Measurements from ENCODE around the gene THUMPD3. TPM values are rescaled to one million over a fixed set of nuclear protein-coding genes. Genes with fewer than 3 reads are reported as not detected.

Gene THUMPD3
- total and polyA plus RNA-seq, 9 of the 15 experiments (the other 6 are each of a cell fraction or from before 2014, with no cell fraction given) = 58.3 to 132 (median 113) TPM

DNA sequence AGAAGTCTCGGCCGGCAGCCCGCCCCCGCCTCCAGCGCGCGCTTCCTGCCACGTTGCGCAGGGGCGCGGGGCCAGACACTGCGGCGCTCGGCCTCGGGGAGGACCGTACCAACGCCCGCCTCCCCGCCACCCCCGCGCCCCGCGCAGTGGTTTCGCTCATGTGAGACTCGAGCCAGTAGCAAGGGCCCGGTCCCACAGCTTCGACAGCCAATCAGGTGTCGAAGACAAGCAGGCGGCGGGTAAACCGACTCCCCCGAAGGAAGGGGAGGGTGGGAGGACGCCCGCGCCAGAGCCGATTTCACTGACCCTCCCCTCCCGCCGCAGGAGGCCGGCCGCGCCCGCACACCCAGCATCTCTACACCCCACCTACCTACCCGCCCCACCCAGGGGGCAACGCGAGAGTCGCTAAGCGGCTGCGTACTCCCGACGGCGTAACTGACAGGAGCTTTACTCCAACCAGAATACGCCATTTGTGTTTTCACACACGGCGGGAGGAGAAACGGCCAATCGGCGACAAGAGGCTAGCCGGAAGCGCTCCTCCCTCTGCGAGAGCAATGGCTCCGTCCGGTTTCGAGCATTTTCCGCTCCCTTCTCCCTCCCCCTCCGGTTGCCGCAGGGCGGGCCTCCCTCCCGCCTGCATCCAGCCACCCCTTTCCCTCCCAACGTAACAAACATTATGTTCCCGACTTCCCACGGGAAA, 33.9 kb downstream of the THUMPD3 start (continued):
- TF ChIP-seq BRD9 (IDR thresholded peaks at IDR 0.05; ENCODE audit: low read depth, partially characterized antibody) = peak; percentile 96
- 0 out of 2 replicates have a peak, but pooled peaks have one; percentile 38 for TF ChIP-seq ZFPM2 (CRISPR knock-in tag; IDR thresholded peaks at IDR 0.05)
- TF ChIP-seq XRCC5 (IDR thresholded peaks at IDR 0.05; ENCODE audit: low read depth, low read length) = peak; percentile 61; the same call in 1 of the 2 replicates
- TF ChIP-seq SMARCA4 (IDR thresholded peaks at IDR 0.05) = no peak
- TF ChIP-seq NEUROD1 (IDR thresholded peaks at IDR 0.05; ENCODE audit: borderline replicate concordance, low read depth, low read length, partially characterized antibody) = peak; percentile 83
- TF ChIP-seq PTTG1 (tag; IDR thresholded peaks at IDR 0.05; ENCODE audit: low read depth) = no peak
- TF ChIP-seq, protein P1, sequence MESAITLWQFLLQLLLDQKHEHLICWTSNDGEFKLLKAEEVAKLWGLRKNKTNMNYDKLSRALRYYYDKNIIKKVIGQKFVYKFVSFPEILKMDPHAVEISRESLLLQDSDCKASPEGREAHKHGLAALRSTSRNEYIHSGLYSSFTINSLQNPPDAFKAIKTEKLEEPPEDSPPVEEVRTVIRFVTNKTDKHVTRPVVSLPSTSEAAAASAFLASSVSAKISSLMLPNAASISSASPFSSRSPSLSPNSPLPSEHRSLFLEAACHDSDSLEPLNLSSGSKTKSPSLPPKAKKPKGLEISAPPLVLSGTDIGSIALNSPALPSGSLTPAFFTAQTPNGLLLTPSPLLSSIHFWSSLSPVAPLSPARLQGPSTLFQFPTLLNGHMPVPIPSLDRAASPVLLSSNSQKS (CRISPR knock-in tag; IDR thresholded peaks at IDR 0.05) = no peak
- TF ChIP-seq, protein P2, sequence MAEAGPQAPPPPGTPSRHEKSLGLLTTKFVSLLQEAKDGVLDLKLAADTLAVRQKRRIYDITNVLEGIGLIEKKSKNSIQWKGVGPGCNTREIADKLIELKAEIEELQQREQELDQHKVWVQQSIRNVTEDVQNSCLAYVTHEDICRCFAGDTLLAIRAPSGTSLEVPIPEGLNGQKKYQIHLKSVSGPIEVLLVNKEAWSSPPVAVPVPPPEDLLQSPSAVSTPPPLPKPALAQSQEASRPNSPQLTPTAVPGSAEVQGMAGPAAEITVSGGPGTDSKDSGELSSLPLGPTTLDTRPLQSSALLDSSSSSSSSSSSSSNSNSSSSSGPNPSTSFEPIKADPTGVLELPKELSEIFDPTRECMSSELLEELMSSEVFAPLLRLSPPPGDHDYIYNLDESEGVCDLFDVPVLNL (CRISPR knock-in tag; IDR thresholded peaks at IDR 0.05; ENCODE audit: low read depth) = peak; percentile 97
- TF ChIP-seq, protein P3, sequence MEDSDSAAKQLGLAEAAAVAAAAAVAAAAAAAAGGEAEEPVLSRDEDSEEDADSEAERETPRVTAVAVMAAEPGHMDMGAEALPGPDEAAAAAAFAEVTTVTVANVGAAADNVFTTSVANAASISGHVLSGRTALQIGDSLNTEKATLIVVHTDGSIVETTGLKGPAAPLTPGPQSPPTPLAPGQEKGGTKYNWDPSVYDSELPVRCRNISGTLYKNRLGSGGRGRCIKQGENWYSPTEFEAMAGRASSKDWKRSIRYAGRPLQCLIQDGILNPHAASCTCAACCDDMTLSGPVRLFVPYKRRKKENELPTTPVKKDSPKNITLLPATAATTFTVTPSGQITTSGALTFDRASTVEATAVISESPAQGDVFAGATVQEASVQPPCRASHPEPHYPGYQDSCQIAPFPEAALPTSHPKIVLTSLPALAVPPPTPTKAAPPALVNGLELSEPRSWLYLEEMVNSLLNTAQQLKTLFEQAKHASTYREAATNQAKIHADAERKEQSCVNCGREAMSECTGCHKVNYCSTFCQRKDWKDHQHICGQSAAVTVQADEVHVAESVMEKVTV (CRISPR knock-in tag; IDR thresholded peaks at IDR 0.05) = 0 out of 2 replicates have a peak, but pooled peaks have one; percentile 32
- TF ChIP-seq RBM22 (IDR thresholded peaks at IDR 0.05; ENCODE audit: low read depth, low read length, poor library complexity, severe bottlenecking) = peak; percentile 98
- TF ChIP-seq, protein P4, sequence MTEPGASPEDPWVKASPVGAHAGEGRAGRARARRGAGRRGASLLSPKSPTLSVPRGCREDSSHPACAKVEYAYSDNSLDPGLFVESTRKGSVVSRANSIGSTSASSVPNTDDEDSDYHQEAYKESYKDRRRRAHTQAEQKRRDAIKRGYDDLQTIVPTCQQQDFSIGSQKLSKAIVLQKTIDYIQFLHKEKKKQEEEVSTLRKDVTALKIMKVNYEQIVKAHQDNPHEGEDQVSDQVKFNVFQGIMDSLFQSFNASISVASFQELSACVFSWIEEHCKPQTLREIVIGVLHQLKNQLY (CRISPR knock-in tag; conservative IDR thresholded peaks at IDR 0.05) = peak in 1 of 2 experiments; percentile 58; a peak in 1 of 4 replicates
- TF ChIP-seq, protein P5, sequence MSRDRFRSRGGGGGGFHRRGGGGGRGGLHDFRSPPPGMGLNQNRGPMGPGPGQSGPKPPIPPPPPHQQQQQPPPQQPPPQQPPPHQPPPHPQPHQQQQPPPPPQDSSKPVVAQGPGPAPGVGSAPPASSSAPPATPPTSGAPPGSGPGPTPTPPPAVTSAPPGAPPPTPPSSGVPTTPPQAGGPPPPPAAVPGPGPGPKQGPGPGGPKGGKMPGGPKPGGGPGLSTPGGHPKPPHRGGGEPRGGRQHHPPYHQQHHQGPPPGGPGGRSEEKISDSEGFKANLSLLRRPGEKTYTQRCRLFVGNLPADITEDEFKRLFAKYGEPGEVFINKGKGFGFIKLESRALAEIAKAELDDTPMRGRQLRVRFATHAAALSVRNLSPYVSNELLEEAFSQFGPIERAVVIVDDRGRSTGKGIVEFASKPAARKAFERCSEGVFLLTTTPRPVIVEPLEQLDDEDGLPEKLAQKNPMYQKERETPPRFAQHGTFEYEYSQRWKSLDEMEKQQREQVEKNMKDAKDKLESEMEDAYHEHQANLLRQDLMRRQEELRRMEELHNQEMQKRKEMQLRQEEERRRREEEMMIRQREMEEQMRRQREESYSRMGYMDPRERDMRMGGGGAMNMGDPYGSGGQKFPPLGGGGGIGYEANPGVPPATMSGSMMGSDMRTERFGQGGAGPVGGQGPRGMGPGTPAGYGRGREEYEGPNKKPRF (IDR thresholded peaks at IDR 0.05; ENCODE audit: low read depth, low read length) = peak; percentile 86
- TF ChIP-seq NELFE (IDR thresholded peaks at IDR 0.05; ENCODE audit: insufficient read depth, insufficient read length) = no peak
- peak in 1 of 2 experiments; percentile 84; a peak in 2 of 4 replicates for TF ChIP-seq FOXA3 (CRISPR knock-in tag; conservative IDR thresholded peaks at IDR 0.05 in 1 of 2, IDR thresholded peaks at IDR 0.05 in 1 of 2)
- TF ChIP-seq HLTF (IDR thresholded peaks at IDR 0.05) = no peak
- no peak for TF ChIP-seq TCF7 (IDR thresholded peaks at IDR 0.05; ENCODE audit: borderline replicate concordance)
- TF ChIP-seq ZNF184 (CRISPR knock-in tag; IDR thresholded peaks at IDR 0.05) = no peak
- TF ChIP-seq ATF7 (IDR thresholded peaks at IDR 0.05) = peak; percentile 99
- peak; percentile 87 to 99; a peak in 3 of 4 replicates for TF ChIP-seq FOXK2 (conservative IDR thresholded peaks at IDR 0.05 in 1 of 2, IDR thresholded peaks at IDR 0.05 in 1 of 2; ENCODE audit: low read depth in 2 of 2)
- TF ChIP-seq BHLHE40 (IDR thresholded peaks at IDR 0.05; ENCODE audit: low read length) = peak; percentile 96
- TF ChIP-seq EP300 (IDR thresholded peaks at IDR 0.05; ENCODE audit: low read length) = peak; percentile 31
